ENCODE data around the gene ARHGAP40. TPM values are rescaled to one million over a fixed set of nuclear protein-coding genes. Genes with fewer than 3 reads are reported as not detected.

The ARHGAP40 gene
- total and polyA plus RNA-seq, 10 donors, result 0.03 TPM; not detected in 9

- Histone ChIP-seq H3K27me3 (replicated peaks in 1 of 7) (peaks cover 0 to 30% (median 0%) of the 10 kb centered on the region in 7 donors), H3K4me1 (peaks cover 0 to 7% (median 5%) of the 10 kb centered on the region in 6 donors), H3K4me3 (no peak overlapping the region), H3K9me3 (no peaks in the 10 kb centered on the region), H3K27ac (no peak overlapping the region), H3K36me3 (no peaks in the 10 kb centered on the region)
- WGBS, 5 donors, result 66 to 79% (median 75%) methylated on average over 6 of the region's 6 CpGs
- TF ChIP-seq POLR2AphosphoS5 (IDR thresholded peaks at IDR 0.05), result no peak
- TF ChIP-seq POLR2A (IDR thresholded peaks at IDR 0.05), result no peak
- no peak for TF ChIP-seq CTCF (IDR thresholded peaks at IDR 0.05 in 8 of 11, conservative IDR thresholded peaks at IDR 0.05 in 3 of 11)
- intact Hi-C loops (cut with DNase I; ENCODE audit: low total_unique reads), result no loop called here
- DNase-seq, result no peak
These were observed 29.1 kb downstream of the ARHGAP40 start for GRCh38 chr20:38630727-38631126.

- Histone ChIP-seq H3K27me3 (replicated peaks in 1 of 7) (peaks cover 0 to 37% (median 0%) of the 10 kb centered on the region in 7 donors), H3K4me3 (no peak overlapping the region), H3K36me3 (no peaks in the 10 kb centered on the region), H3K9me3 (no peaks in the 10 kb centered on the region), H3K27ac (no peak overlapping the region), H3K4me1 (peaks cover 0 to 7% (median 5%) of the 10 kb centered on the region in 6 donors)
- TF ChIP-seq POLR2AphosphoS5 (IDR thresholded peaks at IDR 0.05) (no peak), POLR2A (IDR thresholded peaks at IDR 0.05) (no peak), CTCF (IDR thresholded peaks at IDR 0.05 in 8 of 11, conservative IDR thresholded peaks at IDR 0.05 in 3 of 11) (no peak)
- no peak for DNase-seq
- intact Hi-C loops (cut with DNase I; ENCODE audit: low total_unique reads), result no loop called here
- 53 to 77% (median 61%) methylated on average over 5 of the region's 5 CpGs for WGBS, 5 donors
These were observed 29.8 kb downstream of the ARHGAP40 start for GRCh38 chr20:38631155-38632022.

GRCh38 chr20:38633577-38634093 lies 32.0 kb downstream of the ARHGAP40 start:
- peak; percentile 48 to 92 (median 88) for TF ChIP-seq CTCF (IDR thresholded peaks at IDR 0.05 in 8 of 11, conservative IDR thresholded peaks at IDR 0.05 in 3 of 11)
- no peak for TF ChIP-seq POLR2A (IDR thresholded peaks at IDR 0.05)
- 36 to 40% (median 37%) methylated on average over 13 of the region's 13 CpGs for whole genome bisulfite sequencing, 5 donors
- Histone ChIP-seq H3K4me1 (peaks cover 0 to 7% (median 5%) of the 10 kb centered on the region in 6 donors), H3K9me3 (no peaks in the 10 kb centered on the region), H3K36me3 (no peaks in the 10 kb centered on the region), H3K27me3 (replicated peaks in 1 of 7) (peaks cover 0 to 38% (median 0%) of the 10 kb centered on the region in 7 donors), H3K4me3 (no peak overlapping the region), H3K27ac (no peak overlapping the region)
- intact Hi-C loops (cut with DNase I; ENCODE audit: low total_unique reads), result no loop called here
- DNase-seq, result peak; percentile 79

- peaks cover 0 to 34% (median 0%) of the 10 kb centered on the region in 7 donors for H3K27me3 ChIP-seq (replicated peaks in 1 of 7)
- H3K9me3 ChIP-seq, result no peaks in the 10 kb centered on the region
- no peak overlapping the region for H3K27ac ChIP-seq
- DNase-seq, result no peak
- 46 to 63% (median 55%) methylated on average over 3 of the region's 3 CpGs for WGBS, 5 donors
- peaks cover 0 to 7% (median 5%) of the 10 kb centered on the region in 6 donors for H3K4me1 ChIP-seq
- H3K36me3 ChIP-seq, result no peaks in the 10 kb centered on the region
- no peak overlapping the region for H3K4me3 ChIP-seq
- intact Hi-C loops (cut with DNase I; ENCODE audit: low total_unique reads), result no loop called here
- TF ChIP-seq POLR2AphosphoS5 (IDR thresholded peaks at IDR 0.05), result no peak
- no peak for TF ChIP-seq CTCF (IDR thresholded peaks at IDR 0.05 in 8 of 11, conservative IDR thresholded peaks at IDR 0.05 in 3 of 11)
- no peak for TF ChIP-seq POLR2A (IDR thresholded peaks at IDR 0.05)
These were observed 34.2 kb downstream of the ARHGAP40 start for GRCh38 chr20:38635721-38636288.

Measured in spleen (tissue), 11 donors.